ENCODE results near the gene ATP6V1B1.

The ATP6V1B1 gene

DNA sequence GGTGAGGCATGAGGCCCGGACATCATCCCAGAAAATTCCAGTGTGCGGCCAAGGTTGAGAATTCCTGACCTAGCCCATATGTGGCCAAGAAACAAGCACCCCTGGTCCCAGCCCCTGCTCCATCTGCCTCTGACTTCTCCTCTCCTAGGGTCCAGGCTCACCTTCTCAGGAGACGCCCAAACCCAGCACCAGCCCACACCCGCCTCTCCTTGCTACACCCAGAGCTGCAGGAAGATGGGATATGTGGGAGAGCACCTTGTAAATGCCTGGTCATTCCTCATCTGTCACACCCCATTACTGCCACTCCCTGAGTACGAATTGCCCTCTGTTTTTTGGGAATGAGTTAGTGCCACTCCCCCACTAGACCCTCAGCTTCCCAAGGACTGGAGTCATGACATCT is 7.3 kb upstream of the ATP6V1B1 start:
- no peak for FAIRE-seq

DNA sequence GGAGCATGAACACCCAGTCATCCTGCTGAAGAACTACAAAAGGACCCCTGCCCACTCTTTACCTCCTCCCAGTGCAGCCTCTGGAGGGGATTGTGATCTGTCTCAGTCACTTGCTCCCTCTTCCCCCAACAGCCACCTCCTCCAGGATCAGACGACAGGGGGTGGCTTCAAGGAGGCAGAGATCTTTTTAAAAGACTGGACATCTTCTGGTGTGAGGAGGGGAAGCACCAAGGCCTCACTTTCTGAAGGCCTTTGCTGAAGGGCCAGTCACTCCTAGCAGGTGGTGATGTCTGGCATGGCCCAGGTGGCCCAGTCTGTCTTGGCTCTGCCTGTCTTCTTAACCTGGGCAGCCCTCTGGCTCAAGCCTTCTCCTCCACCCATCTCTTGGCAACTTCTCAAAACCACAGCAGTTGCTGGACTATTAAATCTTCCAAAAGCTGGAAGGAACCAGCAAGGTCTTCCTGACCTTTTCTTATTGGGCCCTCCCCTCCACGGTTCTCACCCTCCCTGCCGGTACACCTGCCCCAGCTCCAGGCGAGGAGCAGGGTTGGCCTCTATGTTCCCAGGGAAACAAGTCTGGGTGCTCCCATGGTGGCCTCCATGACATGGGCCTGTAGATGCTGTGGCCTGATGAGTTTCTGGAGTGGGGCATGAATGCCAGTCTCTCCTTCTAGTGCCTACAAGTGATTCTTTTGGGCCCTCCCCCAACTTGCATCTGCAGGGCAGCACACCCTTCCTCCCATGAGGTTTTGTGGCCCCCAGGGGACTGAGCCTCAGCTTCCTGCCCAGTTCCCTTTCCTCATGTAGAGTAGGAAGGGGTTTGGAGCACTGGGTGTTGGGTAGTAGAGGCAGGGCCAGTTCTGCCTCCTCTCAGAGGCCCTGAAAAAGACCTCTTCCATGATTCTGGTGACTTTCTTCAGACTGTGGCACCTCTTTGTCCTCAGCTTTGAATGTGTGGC is 5.0 kb upstream of the ATP6V1B1 start:
- FAIRE-seq = no peak

DNA sequence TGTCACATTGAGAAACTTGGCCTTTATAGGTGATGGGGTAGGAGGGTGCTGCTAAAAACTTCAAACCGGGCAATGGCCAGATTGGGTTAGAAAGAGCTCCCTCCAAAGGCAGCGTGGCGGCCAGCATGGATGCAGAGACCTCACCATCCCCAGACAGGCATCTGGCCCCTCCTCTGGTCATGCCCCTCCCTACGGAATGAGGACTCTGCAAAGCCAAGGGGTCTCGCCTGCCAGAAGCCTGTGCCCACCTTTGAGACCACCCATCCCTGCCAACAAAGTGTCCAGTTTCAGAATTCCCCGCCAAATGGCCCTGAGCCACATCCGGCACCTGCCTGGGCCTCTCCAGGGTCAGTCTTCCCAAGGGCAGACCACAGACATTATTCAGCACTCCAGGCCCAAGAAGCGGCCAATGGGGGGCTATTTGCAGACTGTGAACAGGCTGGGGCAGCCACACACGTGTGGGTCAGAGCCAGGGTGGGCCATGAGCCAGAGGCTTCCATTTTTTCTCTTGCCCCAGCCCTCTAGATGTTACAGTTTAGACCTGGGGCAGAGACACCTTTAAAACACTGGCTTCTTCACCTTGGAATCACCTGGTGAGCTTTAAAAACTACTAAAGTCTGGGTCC is 4.2 kb upstream of the ATP6V1B1 start:
- FAIRE-seq = no peak

DNA sequence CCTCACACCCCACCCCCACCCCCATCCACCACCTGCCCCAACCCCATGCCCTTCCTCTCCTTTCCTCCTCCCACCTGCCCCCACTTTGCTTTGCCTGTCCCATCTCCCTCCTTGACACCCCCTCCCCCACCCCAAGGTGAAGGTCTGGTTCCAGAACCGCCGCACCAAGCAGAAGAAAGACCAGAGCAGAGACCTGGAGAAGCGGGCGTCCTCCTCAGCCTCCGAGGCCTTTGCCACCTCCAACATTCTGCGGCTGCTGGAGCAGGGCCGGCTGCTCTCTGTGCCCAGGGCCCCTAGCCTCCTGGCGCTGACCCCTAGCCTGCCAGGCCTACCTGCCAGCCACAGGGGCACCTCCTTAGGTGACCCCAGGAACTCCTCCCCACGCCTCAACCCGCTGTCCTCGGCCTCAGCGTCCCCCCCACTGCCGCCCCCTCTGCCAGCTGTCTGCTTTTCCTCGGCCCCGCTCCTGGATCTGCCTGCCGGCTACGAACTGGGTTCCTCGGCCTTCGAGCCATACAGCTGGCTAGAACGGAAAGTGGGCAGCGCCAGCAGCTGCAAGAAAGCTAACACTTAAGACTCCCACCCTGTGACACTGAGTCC is 3.0 kb upstream of the ATP6V1B1 start:
- no peak for FAIRE-seq

DNA sequence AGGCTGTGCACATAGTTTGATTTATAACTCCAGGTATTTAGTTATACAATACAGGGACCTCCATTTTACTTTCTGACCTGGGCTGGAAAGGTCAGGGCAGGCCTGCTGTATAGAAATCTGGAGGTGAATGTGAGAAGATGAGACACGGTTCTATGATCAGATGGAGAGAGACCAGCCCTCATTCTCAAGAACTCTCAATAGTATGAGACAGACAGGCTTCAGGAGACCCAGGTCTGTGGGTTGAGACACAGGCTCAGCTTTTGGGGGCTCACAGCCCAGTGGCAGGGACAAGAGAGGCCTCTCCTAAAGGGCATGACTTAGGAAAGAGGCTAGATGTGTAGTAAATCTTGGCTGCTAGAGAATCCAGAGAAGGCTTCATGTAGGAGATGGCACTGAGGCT is 719 bp upstream of the ATP6V1B1 start:
- FAIRE-seq = no peak

- FAIRE-seq = no peak
Measured at GRCh38 chr2:70936165-70936978, 672 bp downstream of the ATP6V1B1 start.

- no peak for FAIRE-seq
Measured at GRCh38 chr2:70936979-70937811, 1.5 kb downstream of the ATP6V1B1 start.

- no peak for FAIRE-seq
Measured at GRCh38 chr2:70937866-70938585, 2.3 kb downstream of the ATP6V1B1 start.

DNA sequence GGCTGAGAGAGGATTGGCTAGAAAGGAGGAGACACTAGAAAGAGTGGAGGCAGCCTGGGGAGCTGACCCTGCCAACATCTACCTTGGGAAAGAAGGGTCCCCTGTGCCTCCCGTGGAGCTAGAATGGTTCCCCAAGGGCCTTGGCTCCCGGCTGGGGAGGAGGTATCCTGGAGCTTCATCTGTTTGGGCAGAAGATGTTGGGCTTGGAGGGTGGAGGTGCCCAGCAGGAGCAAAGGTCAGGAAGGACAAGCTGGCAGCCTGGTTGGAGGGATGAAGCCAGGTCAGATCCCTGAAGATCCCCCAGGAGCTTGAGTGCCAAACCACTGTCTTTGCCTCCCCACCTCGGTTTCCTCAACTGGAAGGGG is 2.9 kb downstream of the ATP6V1B1 start:
- FAIRE-seq = no peak

- FAIRE-seq = no peak
Measured at GRCh38 chr2:70939001-70939838, 3.5 kb downstream of the ATP6V1B1 start.

DNA sequence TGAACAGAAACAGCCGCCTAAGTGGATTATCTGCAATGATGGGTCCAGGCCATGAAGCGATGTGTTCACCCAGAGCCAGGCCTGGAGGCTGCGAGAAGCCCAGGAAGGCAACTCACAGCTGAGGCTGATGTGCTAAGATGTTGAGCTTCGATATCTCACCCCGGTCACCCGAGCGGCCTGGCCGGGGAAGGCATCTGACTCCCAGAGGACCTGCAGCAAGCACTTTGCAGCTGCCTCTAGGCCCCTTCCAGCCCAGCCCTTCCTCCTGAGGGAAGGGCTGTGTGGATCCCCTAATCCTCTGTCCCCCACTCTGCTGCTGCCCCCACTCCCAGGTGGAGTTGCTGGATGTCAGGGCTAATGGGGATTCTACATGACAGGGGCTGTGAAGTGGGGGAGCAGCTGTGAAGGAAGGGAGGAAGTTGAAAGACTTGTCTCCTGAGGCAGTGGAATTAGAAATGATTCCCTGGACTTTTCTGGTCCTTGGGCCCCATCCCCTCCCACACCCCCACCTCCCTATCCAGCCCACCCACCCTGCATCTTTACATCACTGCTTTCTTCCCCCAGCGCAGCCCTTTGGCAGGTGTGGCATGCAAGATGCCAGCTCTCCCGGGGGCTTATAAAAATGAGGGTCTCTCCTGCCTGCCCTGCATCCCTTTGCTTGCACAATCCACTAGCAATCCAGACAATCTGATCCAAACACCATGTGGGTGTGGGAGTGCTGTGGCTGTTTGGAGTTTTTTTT is 4.3 kb downstream of the ATP6V1B1 start:
- FAIRE-seq = no peak

DNA sequence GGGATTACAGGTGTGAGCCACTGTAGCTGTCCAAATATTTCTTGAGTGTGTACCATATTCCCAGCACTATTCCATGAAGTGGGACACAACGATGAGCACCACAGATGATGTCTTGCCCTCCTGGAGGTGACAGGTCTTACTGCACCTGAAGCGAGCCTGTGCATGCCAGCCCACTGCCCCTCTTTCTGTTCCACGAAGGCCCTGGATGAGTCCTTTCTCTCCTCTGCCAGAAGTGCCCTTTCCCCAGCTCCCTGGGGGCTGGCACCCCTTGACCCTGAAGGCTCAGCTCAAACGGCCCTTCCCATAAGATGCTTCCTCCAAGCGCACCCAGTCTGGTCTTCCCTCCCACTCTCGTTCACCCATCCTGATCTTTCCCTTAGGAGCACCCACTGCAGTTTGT is 5.5 kb downstream of the ATP6V1B1 start:
- FAIRE-seq = no peak

- no peak for FAIRE-seq
Measured at GRCh38 chr2:70941701-70942100, 6.0 kb downstream of the ATP6V1B1 start.

DNA sequence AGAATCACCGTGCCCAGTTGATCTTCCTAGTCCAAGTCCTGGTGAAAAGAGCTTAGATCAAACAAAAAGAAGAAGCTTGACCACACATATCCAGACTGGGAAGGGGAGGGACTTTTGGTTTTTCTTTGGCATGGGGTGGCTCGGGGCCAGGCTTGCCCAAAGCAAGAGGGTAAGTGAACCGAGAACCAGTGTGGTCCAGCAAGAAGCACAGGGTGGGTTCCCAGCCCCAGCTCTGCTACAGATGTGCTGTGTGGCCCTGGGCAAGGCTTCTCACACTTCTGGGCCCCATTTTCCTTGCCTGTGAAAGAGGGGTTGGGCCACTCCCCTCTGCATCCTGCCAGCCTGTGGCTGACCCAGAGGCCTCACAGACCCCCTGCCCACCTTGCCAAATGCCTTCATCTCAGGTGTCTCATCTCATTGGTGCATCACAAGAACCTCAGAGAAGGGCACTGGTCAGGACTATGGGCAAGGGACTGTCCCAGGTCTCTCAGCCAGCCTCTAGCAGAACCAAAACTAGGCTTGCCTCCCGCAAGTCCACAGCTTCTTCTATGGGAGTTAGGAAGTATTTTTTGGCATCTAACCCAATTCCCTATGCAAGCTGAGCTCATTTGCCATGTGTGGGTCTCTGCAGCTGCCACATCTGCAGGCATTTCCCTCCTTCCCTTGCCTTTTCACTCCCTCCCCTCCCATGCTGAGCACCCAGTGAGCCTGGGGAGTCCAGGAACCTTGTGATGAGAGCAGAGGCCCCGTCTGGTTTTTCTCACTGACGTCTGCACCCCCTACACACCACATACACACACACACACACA is 6.9 kb downstream of the ATP6V1B1 start:
- FAIRE-seq = no peak

DNA sequence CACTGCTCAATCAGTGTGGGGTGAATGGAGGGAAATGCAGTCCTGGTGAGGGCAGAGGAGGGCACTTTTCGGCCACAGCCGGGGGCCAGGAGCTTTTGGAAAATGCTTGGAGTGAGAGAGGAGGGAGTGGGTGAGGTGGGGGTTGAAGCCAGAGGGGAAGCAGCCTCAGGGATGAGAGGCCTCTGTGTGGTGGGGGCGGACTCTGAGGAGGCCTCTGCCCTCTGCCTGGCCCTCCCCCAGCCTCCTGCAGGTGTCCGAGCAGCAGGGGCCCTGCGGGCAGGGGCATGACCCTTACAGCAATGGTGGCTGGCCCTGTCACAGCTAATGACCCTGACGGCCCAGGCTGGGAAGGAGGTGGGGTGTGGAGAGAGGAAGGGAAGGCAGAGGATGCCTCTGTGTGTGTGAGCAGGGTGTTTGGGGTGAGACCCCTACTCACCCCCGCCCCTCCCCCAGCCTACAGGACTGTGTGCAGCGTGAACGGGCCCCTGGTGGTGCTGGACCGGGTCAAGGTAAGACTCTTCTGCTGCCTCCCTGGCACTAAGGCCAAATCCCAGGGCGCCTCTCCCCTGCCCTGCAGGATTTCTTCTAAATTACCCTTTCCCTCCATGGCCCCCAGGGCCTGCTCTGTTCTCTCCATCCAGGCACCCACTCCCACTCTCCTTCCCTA is 7.6 kb downstream of the ATP6V1B1 start:
- FAIRE-seq = no peak

GRCh38 chr2:70944111-70944690 is 8.5 kb downstream of the ATP6V1B1 start:
- no peak for FAIRE-seq

DNA sequence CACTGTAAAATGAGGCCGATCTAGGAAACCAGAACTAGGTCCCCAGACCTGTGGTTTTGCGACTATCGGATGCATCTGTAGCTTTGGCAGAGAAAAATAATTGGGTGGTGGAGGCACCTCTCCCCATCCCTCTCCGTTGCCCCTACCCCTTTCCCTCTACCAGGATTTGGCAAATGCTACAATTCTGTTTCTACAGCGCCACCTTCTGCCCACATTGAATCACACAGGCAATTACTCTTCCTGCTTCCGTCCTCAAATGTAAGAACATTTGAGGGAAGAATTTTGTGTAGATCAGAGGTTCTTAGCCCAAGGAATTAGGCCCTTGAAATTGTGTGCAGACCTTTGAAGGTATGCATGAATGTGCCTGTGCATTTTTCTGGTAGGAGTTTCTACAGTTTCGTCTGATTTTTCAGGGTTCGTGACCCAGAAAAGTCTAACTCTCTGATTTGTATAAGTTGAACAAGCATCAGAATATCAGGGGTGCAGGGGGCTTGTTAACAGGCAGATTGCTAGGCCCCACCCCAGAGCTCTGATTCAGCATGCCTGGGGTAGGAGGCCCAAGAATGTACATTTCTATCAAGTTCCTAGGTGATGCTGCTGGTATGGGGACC is 11.2 kb downstream of the ATP6V1B1 start:
- FAIRE-seq = peak; percentile 39
